CD4-positive, alpha-beta T cell (primary cell): ENCODE measurements around the gene SNX30. TPM values are rescaled to one million over a fixed set of nuclear protein-coding genes. Genes with fewer than 3 reads are reported as not detected.
A peak's percentile ranks its signal among the peaks of the same experiment; 100 is the strongest.

Experiments used
- ATAC-seq: fragments of 200-7000 bp; cut with Tn5 transposase; one replicate; pipeline ENCODE4 v1.10.0; 2022; ENCODE audit warnings: mild to moderate bottlenecking; ENCODE audit not compliant: poor library complexity
- CTCF ChIA-PET: fragments of 350-600 bp; sonication (Branson Sonifier 250); formaldehyde crosslinking; loops from one replicate; lab custom pipeline; 2021; ENCODE audit warnings: antibody characterized with exemption, inconsistent platforms; lab: Charles Lee
- POLR2A ChIA-PET: fragments of 350-600 bp; sonication (Branson Sonifier 250); formaldehyde crosslinking; loops from one replicate; lab custom pipeline; 2021; ENCODE audit warnings: antibody characterized with exemption, inconsistent platforms; lab: Charles Lee
- DNase-seq, 14 experiments: peaks; one replicate each; pipeline ENCODE4 v3.0.0-alpha.2; 2013 to 2020; ENCODE audit warnings: mixed read lengths in 2 of 14
- H3K27ac ChIP-seq, 2 donors: one replicate each; pipeline versions ENCODE4 v1.5.1 to v1.7.0; 2013; ENCODE audit warnings: low read length in 2 of 2, low read depth in 1 of 2, mild to moderate bottlenecking in 1 of 2
- H3K27me3 ChIP-seq, 2 experiments: 1 replicate in 1 of 2; 2 replicates in 1 of 2; pipeline versions ENCODE4 v1.6.1 to v1.7.0; 2013; ENCODE audit warnings: low read length in 2 of 2, control low read depth in 1 of 2, mild to moderate bottlenecking in 1 of 2, moderate library complexity in 1 of 2; ENCODE audit not compliant: insufficient read depth in 2 of 2, control insufficient read depth in 1 of 2
- H3K36me3 ChIP-seq: one replicate; pipeline ENCODE4 v1.6.1; 2013; ENCODE audit warnings: low read length, control low read depth; ENCODE audit not compliant: insufficient read depth
- H3K4me1 ChIP-seq: one replicate; pipeline ENCODE4 v1.6.1; 2013; ENCODE audit warnings: low read length, control low read depth; ENCODE audit not compliant: insufficient read depth
- H3K4me3 ChIP-seq: one replicate; pipeline ENCODE4 v1.5.1; 2013; ENCODE audit warnings: mild to moderate bottlenecking, low read length, moderate library complexity
- H3K9me3 ChIP-seq, 2 experiments: 1 replicate in 1 of 2; 2 replicates in 1 of 2; pipeline versions ENCODE4 v1.6.1 to v1.7.0; 2013; ENCODE audit warnings: low read length in 2 of 2, mild to moderate bottlenecking in 2 of 2, control low read depth in 1 of 2, moderate library complexity in 1 of 2; ENCODE audit not compliant: control insufficient read depth in 1 of 2, insufficient read depth in 1 of 2
- H3K27ac Mint-ChIP-seq: one replicate; pipeline ENCODE4 v1.8.0; 2020; ENCODE audit warnings: mixed read lengths
- H3K27me3 Mint-ChIP-seq: one replicate; pipeline ENCODE4 v1.8.0; 2021; ENCODE audit warnings: mixed read lengths
- H3K36me3 Mint-ChIP-seq: one replicate; pipeline ENCODE4 v1.8.0; 2021; ENCODE audit warnings: low read depth, mixed read lengths
- H3K4me1 Mint-ChIP-seq: one replicate; pipeline ENCODE4 v1.8.0; 2021; ENCODE audit warnings: low read depth, mixed read lengths
- H3K4me3 Mint-ChIP-seq: one replicate; pipeline ENCODE4 v1.8.0; 2020; ENCODE audit warnings: mild to moderate bottlenecking, mixed read lengths
- H3K9me3 Mint-ChIP-seq: one replicate; pipeline ENCODE4 v1.8.0; 2020; ENCODE audit warnings: mixed read lengths
- intact Hi-C, 2 experiments: fragments of 100-400 bp; cut with DNase I in 1 of 2; cut with micrococcal nuclease in 1 of 2; formaldehyde crosslinking; loops; one replicate each; pipeline versions ENCODE4 v1.15.1 to v1.9.0; 2023 to 2025; cut with DNase I, micrococcal nuclease
- total RNA-seq, 174 experiments: library from RNA in 2 of 174; stranded (reverse) in 2 of 174; gene quantifications; one replicate each; pipeline ENCODE4 v1.2.3 and lab custom pipeline; 2021 to 2026
- TF ChIP-seq, protein P1 (sequence below): fragments of 200-600 bp; IDR thresholded peaks from one replicate; pipeline ENCODE4 v1.8.0; 2022; ENCODE audit warnings: antibody characterized with exemption, mild to moderate bottlenecking

Gene SNX30
- total RNA-seq, 2 experiments from 2014 or later, result 5.2 to 5.8 TPM

- Histone ChIP-seq H3K27me3 (peaks cover 17 to 52% of the 10 kb centered on the region in 2 experiments), H3K27ac (no peak overlapping the region), H3K9me3 (peaks cover 0 to 18% of the 10 kb centered on the region in 2 experiments), H3K4me3 (no peak overlapping the region), H3K4me1 (no peaks in the 10 kb centered on the region), H3K36me3 (no peaks in the 10 kb centered on the region)
- no peaks in the 10 kb centered on the region for H3K4me1 Mint-ChIP-seq
- H3K27me3 Mint-ChIP-seq, result peaks cover 71% of the 10 kb centered on the region
- peak in 2 of 14 experiments; percentile 21 to 29 for DNase-seq
- H3K4me3 Mint-ChIP-seq, result no peak overlapping the region
- intact Hi-C loops, result no loop called here
- ChIA-PET CTCF (no interaction called here), POLR2A (no interaction called here)
- no peak overlapping the region for H3K27ac Mint-ChIP-seq
- H3K9me3 Mint-ChIP-seq, result no peaks in the 10 kb centered on the region
- no peaks in the 10 kb centered on the region for H3K36me3 Mint-ChIP-seq
- no peak for ATAC-seq
- TF ChIP-seq, protein P1, sequence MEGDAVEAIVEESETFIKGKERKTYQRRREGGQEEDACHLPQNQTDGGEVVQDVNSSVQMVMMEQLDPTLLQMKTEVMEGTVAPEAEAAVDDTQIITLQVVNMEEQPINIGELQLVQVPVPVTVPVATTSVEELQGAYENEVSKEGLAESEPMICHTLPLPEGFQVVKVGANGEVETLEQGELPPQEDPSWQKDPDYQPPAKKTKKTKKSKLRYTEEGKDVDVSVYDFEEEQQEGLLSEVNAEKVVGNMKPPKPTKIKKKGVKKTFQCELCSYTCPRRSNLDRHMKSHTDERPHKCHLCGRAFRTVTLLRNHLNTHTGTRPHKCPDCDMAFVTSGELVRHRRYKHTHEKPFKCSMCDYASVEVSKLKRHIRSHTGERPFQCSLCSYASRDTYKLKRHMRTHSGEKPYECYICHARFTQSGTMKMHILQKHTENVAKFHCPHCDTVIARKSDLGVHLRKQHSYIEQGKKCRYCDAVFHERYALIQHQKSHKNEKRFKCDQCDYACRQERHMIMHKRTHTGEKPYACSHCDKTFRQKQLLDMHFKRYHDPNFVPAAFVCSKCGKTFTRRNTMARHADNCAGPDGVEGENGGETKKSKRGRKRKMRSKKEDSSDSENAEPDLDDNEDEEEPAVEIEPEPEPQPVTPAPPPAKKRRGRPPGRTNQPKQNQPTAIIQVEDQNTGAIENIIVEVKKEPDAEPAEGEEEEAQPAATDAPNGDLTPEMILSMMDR, result no peak
Observed at GRCh38 chr9:112894041-112894440, 143.5 kb downstream of the SNX30 start.

- ChIA-PET CTCF (no interaction called here), POLR2A (no interaction called here)
- Mint-ChIP-seq H3K27ac (no peak overlapping the region), H3K36me3 (no peaks in the 10 kb centered on the region), H3K27me3 (peaks cover 70% of the 10 kb centered on the region), H3K9me3 (no peaks in the 10 kb centered on the region), H3K4me3 (no peak overlapping the region), H3K4me1 (no peaks in the 10 kb centered on the region)
- no peak overlapping the region for H3K27ac ChIP-seq
- DNase-seq (peak in 3 of 14 experiments; percentile 13 to 55 (median 48)), ATAC-seq (no peak)
- H3K4me1 ChIP-seq, result no peaks in the 10 kb centered on the region
- H3K27me3 ChIP-seq, result peaks cover 17 to 47% of the 10 kb centered on the region in 2 experiments
- intact Hi-C loops, result no loop called here
- H3K36me3 ChIP-seq, result no peaks in the 10 kb centered on the region
- TF ChIP-seq, protein P1, result no peak
- H3K9me3 ChIP-seq, result peaks cover 0 to 18% of the 10 kb centered on the region in 2 experiments
- no peak overlapping the region for H3K4me3 ChIP-seq
Observed at GRCh38 chr9:112894699-112895098, 144.1 kb downstream of the SNX30 start.

GRCh38 chr9:112896131-112896530, 145.6 kb downstream of the SNX30 start:
- no peak overlapping the region for H3K27ac Mint-ChIP-seq
- Histone ChIP-seq H3K9me3 (peaks cover 0 to 5% of the 10 kb centered on the region in 2 experiments), H3K27me3 (peaks cover 9 to 41% of the 10 kb centered on the region in 2 experiments), H3K4me3 (no peak overlapping the region), H3K4me1 (no peaks in the 10 kb centered on the region), H3K27ac (no peak overlapping the region), H3K36me3 (no peaks in the 10 kb centered on the region)
- intact Hi-C loops, result no loop called here
- ATAC-seq (no peak), DNase-seq (no peak)
- no peaks in the 10 kb centered on the region for H3K9me3 Mint-ChIP-seq
- H3K27me3 Mint-ChIP-seq, result peaks cover 73% of the 10 kb centered on the region
- ChIA-PET POLR2A (no interaction called here), CTCF (no interaction called here)
- no peak overlapping the region for H3K4me3 Mint-ChIP-seq
- no peaks in the 10 kb centered on the region for H3K4me1 Mint-ChIP-seq
- TF ChIP-seq, protein P1, result no peak
- H3K36me3 Mint-ChIP-seq, result no peaks in the 10 kb centered on the region
